OCI-LY1 (cell line): ENCODE data around the gene CASKIN2.
A peak's percentile ranks its signal among the peaks of the same experiment; 100 is the strongest.

Source experiments
- H2AFZ ChIP-seq: fragments of 200-600 bp; sonication (generic), shearing (Covaris generic); 2 replicates; pipeline ENCODE4 v1.6.0; 2014; ENCODE audit warnings: antibody characterized with exemption, mild to moderate bottlenecking, low read length
- H3F3A ChIP-seq: fragments of 200-600 bp; sonication (generic), shearing (Covaris generic); 2 replicates; pipeline ENCODE4 v1.6.0; 2014; ENCODE audit warnings: mild to moderate bottlenecking, antibody characterized with exemption, low read length, moderate library complexity; ENCODE audit not compliant: insufficient read depth
- H3K27ac ChIP-seq: fragments of 200-600 bp; sonication (generic); 2 replicates; pipeline ENCODE4 v1.5.1; 2014; ENCODE audit warnings: low read length, mixed run types, mild to moderate bottlenecking, low read depth; ENCODE audit not compliant: poor library complexity, severe bottlenecking
- H3K27me3 ChIP-seq: fragments of 200-600 bp; sonication (generic); 2 replicates; pipeline ENCODE4 v1.6.0; 2014; ENCODE audit warnings: antibody characterized with exemption, mild to moderate bottlenecking, low read length, moderate library complexity; ENCODE audit not compliant: insufficient read depth
- H3K36me3 ChIP-seq: fragments of 200-600 bp; sonication (generic); 2 replicates; pipeline ENCODE4 v1.6.1; 2014; ENCODE audit warnings: mild to moderate bottlenecking, antibody characterized with exemption, low read length, moderate library complexity, mixed read lengths; ENCODE audit not compliant: insufficient read depth
- H3K4me1 ChIP-seq: fragments of 200-600 bp; sonication (generic); 2 replicates; pipeline ENCODE4 v1.5.1; 2014; ENCODE audit warnings: mild to moderate bottlenecking, low read length, moderate library complexity; ENCODE audit not compliant: insufficient read depth, severe bottlenecking
- H3K4me2 ChIP-seq: fragments of 200-600 bp; sonication (generic), shearing (Covaris generic); 2 replicates; pipeline ENCODE4 v1.6.1; 2014; ENCODE audit warnings: low read length
- H3K4me3 ChIP-seq: fragments of 200-600 bp; sonication (generic); 2 replicates; pipeline ENCODE4 v1.5.1; 2014; ENCODE audit warnings: low read length, low read depth, mild to moderate bottlenecking, mixed read lengths; ENCODE audit not compliant: poor library complexity, severe bottlenecking
- H3K79me2 ChIP-seq: fragments of 200-600 bp; shearing (Covaris generic); 2 replicates; pipeline ENCODE4 v1.6.1; 2016; ENCODE audit warnings: mixed run types, low read length, mixed read lengths; ENCODE audit not compliant: insufficient read depth
- H3K9ac ChIP-seq: fragments of 200-600 bp; sonication (generic), shearing (Covaris generic); 2 replicates; pipeline ENCODE4 v1.6.1; 2014; ENCODE audit warnings: mild to moderate bottlenecking, low read length, mixed read lengths
- H3K9me2 ChIP-seq: fragments of 200-600 bp; sonication (generic), shearing (Covaris generic); 2 replicates; pipeline ENCODE4 v1.6.1; 2014; ENCODE audit warnings: low read depth, mild to moderate bottlenecking, low read length, mixed read lengths
- H3K9me3 ChIP-seq: fragments of 200-600 bp; shearing (Covaris generic); 2 replicates; pipeline ENCODE4 v1.6.1; 2014; ENCODE audit warnings: low read length, mixed read lengths
- H4K20me1 ChIP-seq: fragments of 200-600 bp; sonication (generic), shearing (Covaris generic); 2 replicates; pipeline ENCODE4 v1.6.0; 2016; ENCODE audit warnings: mild to moderate bottlenecking, low read length; ENCODE audit not compliant: insufficient read depth
- CTCF ChIP-seq: fragments of 200-600 bp; sonication (generic), shearing (Covaris generic); IDR thresholded peaks from 2 replicates; pipeline ENCODE4 v1.5.1; 2017; ENCODE audit warnings: mild to moderate bottlenecking, antibody characterized with exemption, low read length, moderate library complexity, mixed read lengths
- EZH2 ChIP-seq: fragments of 200-600 bp; sonication (generic), shearing (Covaris generic); IDR thresholded peaks from 2 replicates; pipeline ENCODE4 v1.8.0; 2017; ENCODE audit warnings: borderline replicate concordance, mixed run types, mild to moderate bottlenecking, antibody characterized with exemption, low read length, moderate library complexity, mixed read lengths

Gene CASKIN2

GRCh38 chr17:75506134-75506533 is 9.2 kb downstream of the CASKIN2 start:
- no peaks in the 10 kb centered on the region for H3K36me3 ChIP-seq
- H2AFZ ChIP-seq, result no peak overlapping the region
- no peak overlapping the region for H3K9ac ChIP-seq

GRCh38 chr17:75505640-75506039 is 9.7 kb downstream of the CASKIN2 start:
- Histone ChIP-seq H3K9me2 (no peaks in the 10 kb centered on the region), H3K9me3 (no peaks in the 10 kb centered on the region), H3K4me3 (no peak overlapping the region), H3K27ac (no peak overlapping the region), H3F3A (no peaks in the 10 kb centered on the region), H2AFZ (no peak overlapping the region), H3K4me1 (no peaks in the 10 kb centered on the region), H3K27me3 (peaks cover 15% of the 10 kb centered on the region), H3K9ac (no peak overlapping the region), H3K79me2 (no peaks in the 10 kb centered on the region), H3K4me2 (no peak overlapping the region), H3K36me3 (no peaks in the 10 kb centered on the region), H4K20me1 (no peaks in the 10 kb centered on the region)
- TF ChIP-seq CTCF, result no peak
- TF ChIP-seq EZH2, result no peak

More at GRCh38 chr17:75506134-75506533, 9.2 kb downstream of the CASKIN2 start:
- Histone ChIP-seq H3K4me3 (no peak overlapping the region), H3K9me3 (no peaks in the 10 kb centered on the region), H3K4me2 (no peak overlapping the region), H4K20me1 (no peaks in the 10 kb centered on the region), H3K9me2 (no peaks in the 10 kb centered on the region), H3F3A (no peaks in the 10 kb centered on the region), H3K4me1 (no peaks in the 10 kb centered on the region), H3K27ac (no peak overlapping the region), H3K27me3 (peaks cover 15% of the 10 kb centered on the region), H3K79me2 (no peaks in the 10 kb centered on the region)
- TF ChIP-seq EZH2 (no peak), CTCF (no peak)

GRCh38 chr17:75505152-75505409 is 10.3 kb downstream of the CASKIN2 start:
- Histone ChIP-seq H3K4me3 (no peak overlapping the region), H3K9ac (no peak overlapping the region), H3K79me2 (no peaks in the 10 kb centered on the region), H4K20me1 (no peaks in the 10 kb centered on the region), H3K9me3 (no peaks in the 10 kb centered on the region), H3K27ac (no peak overlapping the region), H3F3A (no peaks in the 10 kb centered on the region), H2AFZ (no peak overlapping the region), H3K9me2 (no peaks in the 10 kb centered on the region), H3K4me2 (no peak overlapping the region), H3K36me3 (no peaks in the 10 kb centered on the region), H3K4me1 (no peaks in the 10 kb centered on the region), H3K27me3 (peaks cover 15% of the 10 kb centered on the region)
- TF ChIP-seq CTCF, result peak; percentile 17; the same call in 1 of the 2 replicates
- no peak for TF ChIP-seq EZH2
